HCT116 (cell line): ENCODE data around the gene SRGAP2B. TPM values are rescaled to one million over a fixed set of nuclear protein-coding genes. Genes with fewer than 3 reads are reported as not detected.
"Not testable (repeated sequence)": the region's sequence is repeated elsewhere in the genome, so short reads cannot be mapped to it uniquely, and the experiment has no call there.

Experiments used
- ATAC-seq: fragments of 200-7000 bp; cut with Tn5 transposase; 2 replicates; pipeline ENCODE4 v1.9.1; 2020; ENCODE audit warnings: mild to moderate bottlenecking, moderate library complexity
- BruUV-seq: library from RNA; stranded (reverse); fragments of 400-500 nt; replicated peaks from 2 replicates; lab custom pipeline; 2021; lab: Mats Ljungman, UMichigan
- CTCF ChIA-PET: fragments of 300-600 bp; sonication (Branson Sonifier 250); formaldehyde crosslinking; loops from one replicate; lab custom pipeline; 2021; ENCODE audit warnings: antibody characterized with exemption; lab: Charles Lee
- POLR2A ChIA-PET: fragments of 300-600, 350-600 bp; sonication (Branson Sonifier 250); formaldehyde crosslinking; loops from one replicate; lab custom pipeline; 2021; ENCODE audit warnings: antibody characterized with exemption; lab: Charles Lee
- RAD21 ChIA-PET, 2 experiments: fragments of 300-600 bp; sonication (Branson Sonifier 250); formaldehyde crosslinking; loops; one replicate each; lab custom pipeline; 2023; ENCODE audit warnings: low total read pairs in 2 of 2; ENCODE audit not compliant: uncharacterized antibody in 2 of 2, unreplicated experiment in 2 of 2, low non-redundant PET in 1 of 2; lab: Charles Lee
- DNase-seq: peaks from one replicate; pipeline ENCODE4 v3.0.0-alpha.2; 2010; ENCODE audit warnings: low read depth, low spot score
- H2AFZ ChIP-seq: fragments of 200-600 bp; shearing (Covaris generic), sonication (generic); 2 replicates; pipeline ENCODE4 v1.6.1; 2017; ENCODE audit warnings: low read depth, mixed run types, mixed read lengths, antibody characterized with exemption, low read length; ENCODE audit not compliant: poor library complexity, severe bottlenecking
- H3K27ac ChIP-seq: 2 replicates; pipeline ENCODE4 v1.5.1; 2012; ENCODE audit warnings: low read depth, low read length
- H3K27me3 ChIP-seq: fragments of 200-600 bp; sonication (generic); 2 replicates; pipeline ENCODE4 v1.6.1; 2016; ENCODE audit warnings: mixed run types, low read length, mixed read lengths; ENCODE audit not compliant: insufficient read depth
- H3K36me3 ChIP-seq, 2 experiments: fragments of 200-500 bp in 1 of 2; fragments of 200-600 bp in 1 of 2; sonication (Bioruptor generic) in 1 of 2; sonication (generic) in 1 of 2; 2 replicates each; pipeline versions ENCODE4 v1.5.1 to v1.6.1; 2014 to 2016; ENCODE audit warnings: low read length in 2 of 2, inconsistent platforms in 1 of 2, mixed read lengths in 1 of 2, mixed run types in 1 of 2; ENCODE audit not compliant: insufficient read depth in 2 of 2, control insufficient read depth in 1 of 2
- H3K4me1 ChIP-seq, 2 experiments: fragments of 200-600 bp in 1 of 2; sonication (generic) in 1 of 2; 2 replicates each; pipeline versions ENCODE4 v1.5.1 to v1.6.1; 2012 to 2017; ENCODE audit warnings: low read length in 2 of 2, inconsistent platforms in 1 of 2, mild to moderate bottlenecking in 1 of 2, mixed read lengths in 1 of 2, mixed run types in 1 of 2, moderate library complexity in 1 of 2; ENCODE audit not compliant: insufficient read depth in 2 of 2, control insufficient read depth in 1 of 2
- H3K4me2 ChIP-seq: fragments of 200-600 bp; sonication (generic); 2 replicates; pipeline ENCODE4 v1.6.1; 2017; ENCODE audit warnings: mixed run types, low read length, mixed read lengths
- H3K4me3 ChIP-seq, 2 experiments: fragments of 200-600 bp in 1 of 2; sonication (generic) in 1 of 2; replicated peaks in 1 of 2; 2 replicates each; pipeline ENCODE4 v1.5.1; 2011 to 2016; ENCODE audit warnings: low read length in 2 of 2, control low read depth in 1 of 2, low read depth in 1 of 2, mild to moderate bottlenecking in 1 of 2, mixed read lengths in 1 of 2, mixed run types in 1 of 2
- H3K79me2 ChIP-seq: fragments of 200-600 bp; sonication (generic); 2 replicates; pipeline ENCODE4 v1.6.1; 2017; ENCODE audit warnings: mild to moderate bottlenecking, mixed run types, low read length, moderate library complexity, mixed read lengths; ENCODE audit not compliant: insufficient read depth
- H3K9ac ChIP-seq: fragments of 200-600 bp; sonication (generic); 2 replicates; pipeline ENCODE4 v1.6.1; 2016; ENCODE audit warnings: low read length, mixed read lengths
- H3K9me2 ChIP-seq: fragments of 200-600 bp; sonication (generic), shearing (Covaris generic); 2 replicates; pipeline ENCODE4 v1.6.1; 2017; ENCODE audit warnings: mixed run types, mild to moderate bottlenecking, moderate library complexity; ENCODE audit not compliant: insufficient read depth
- H3K9me3 ChIP-seq, 2 experiments: fragments of 200-500 bp in 1 of 2; fragments of 200-600 bp in 1 of 2; sonication (Bioruptor generic) in 1 of 2; sonication (generic) in 1 of 2; 2 replicates each; pipeline ENCODE4 v1.6.1; 2014 to 2017; ENCODE audit warnings: low read length in 2 of 2, mixed read lengths in 2 of 2, inconsistent platforms in 1 of 2, low read depth in 1 of 2, mild to moderate bottlenecking in 1 of 2, mixed run types in 1 of 2, moderate library complexity in 1 of 2; ENCODE audit not compliant: control insufficient read depth in 1 of 2, insufficient read depth in 1 of 2
- H4K20me1 ChIP-seq: fragments of 200-600 bp; sonication (generic), shearing (Covaris generic); 2 replicates; pipeline ENCODE4 v1.6.1; 2017; ENCODE audit warnings: mixed run types, mild to moderate bottlenecking, moderate library complexity; ENCODE audit not compliant: insufficient read depth
- intact Hi-C: fragments of 100-400 bp; cut with micrococcal nuclease; formaldehyde crosslinking; loops from 2 replicates; pipeline ENCODE4 v1.10.0; 2022
- total RNA-seq: library from RNA; stranded (reverse); gene quantifications from one replicate; pipeline ENCODE4 v1.2.1, GENCODE V29; 2021; ENCODE audit not compliant: unreplicated experiment

SRGAP2B gene
- total RNA-seq, 1 experiment from 2014 or later = 31.2 TPM

- H3K27ac ChIP-seq, H3K27me3 ChIP-seq, H4K20me1 ChIP-seq, DNase-seq, H3K36me3 ChIP-seq, H2AFZ ChIP-seq, H3K9ac ChIP-seq, H3K4me1 ChIP-seq, BruUV-seq, POLR2A ChIA-PET, H3K4me2 ChIP-seq, RAD21 ChIA-PET, CTCF ChIA-PET, H3K4me3 ChIP-seq, intact Hi-C loops, H3K79me2 ChIP-seq, H3K9me3 ChIP-seq, H3K9me2 ChIP-seq: not testable (repeated sequence)
- peak; percentile 63 for ATAC-seq
Measured at GRCh38 chr1:144936186-144936732, 158.9 kb downstream of the SRGAP2B start.

GRCh38 chr1:144935310-144935709 lies 159.8 kb downstream of the SRGAP2B start:
- DNase-seq, CTCF ChIA-PET, BruUV-seq, H3K9ac ChIP-seq, POLR2A ChIA-PET, H3K9me3 ChIP-seq, RAD21 ChIA-PET, H3K36me3 ChIP-seq, H3K4me3 ChIP-seq, H2AFZ ChIP-seq, H4K20me1 ChIP-seq, H3K9me2 ChIP-seq, H3K27ac ChIP-seq, H3K4me1 ChIP-seq, H3K79me2 ChIP-seq, H3K27me3 ChIP-seq, H3K4me2 ChIP-seq, intact Hi-C loops, ATAC-seq: not testable (repeated sequence)

GRCh38 chr1:144933014-144933413 lies 162.1 kb downstream of the SRGAP2B start:
- BruUV-seq, H3K27me3 ChIP-seq, H3K9me3 ChIP-seq, intact Hi-C loops, H3K36me3 ChIP-seq, H4K20me1 ChIP-seq, RAD21 ChIA-PET, H3K4me2 ChIP-seq, ATAC-seq, H3K4me3 ChIP-seq, H3K9ac ChIP-seq, DNase-seq, H3K79me2 ChIP-seq, H3K9me2 ChIP-seq, POLR2A ChIA-PET, CTCF ChIA-PET, H3K4me1 ChIP-seq, H2AFZ ChIP-seq, H3K27ac ChIP-seq: not testable (repeated sequence)

- H3K27me3 ChIP-seq, H3K9me3 ChIP-seq, intact Hi-C loops, H3K9ac ChIP-seq, H3K9me2 ChIP-seq, H3K4me3 ChIP-seq, BruUV-seq, POLR2A ChIA-PET, ATAC-seq, H3K27ac ChIP-seq, CTCF ChIA-PET, H3K36me3 ChIP-seq, H3K4me1 ChIP-seq, DNase-seq, H4K20me1 ChIP-seq, H2AFZ ChIP-seq, H3K79me2 ChIP-seq, RAD21 ChIA-PET, H3K4me2 ChIP-seq: not testable (repeated sequence)
Measured at GRCh38 chr1:144932153-144932552, 163.0 kb downstream of the SRGAP2B start.
